Activated CD8-positive, alpha-beta T cell treated with anti-CD3 and anti-CD28 coated beads for 36 hours (primary cell): ENCODE results near the gene DENND10. TPM values are rescaled to one million over a fixed set of nuclear protein-coding genes. Genes with fewer than 3 reads are reported as not detected.

Experiments used
- ATAC-seq: fragments of 200-7000 bp; cut with Tn5 transposase; one replicate; pipeline ENCODE4 v1.10.0; 2021; ENCODE audit warnings: mild to moderate bottlenecking, moderate library complexity
- CTCF ChIA-PET: fragments of 350-600 bp; sonication (Branson Sonifier 250); formaldehyde crosslinking; loops from one replicate; lab custom pipeline; 2021; ENCODE audit warnings: antibody characterized with exemption; lab: Charles Lee
- POLR2A ChIA-PET: fragments of 350-600 bp; sonication (Branson Sonifier 250); formaldehyde crosslinking; loops from one replicate; lab custom pipeline; 2021; ENCODE audit warnings: antibody characterized with exemption; lab: Charles Lee
- DNase-seq: peaks from one replicate; pipeline ENCODE4 v3.0.0-alpha.2; 2020
- H3K27ac Mint-ChIP-seq: one replicate; pipeline ENCODE4 v1.8.0; 2021; ENCODE audit warnings: mild to moderate bottlenecking, mixed read lengths
- H3K27me3 Mint-ChIP-seq: one replicate; pipeline ENCODE4 v1.8.0; 2021; ENCODE audit warnings: mixed read lengths
- H3K36me3 Mint-ChIP-seq: one replicate; pipeline ENCODE4 v1.8.0; 2021; ENCODE audit warnings: low read depth, mixed read lengths
- H3K4me1 Mint-ChIP-seq: one replicate; pipeline ENCODE4 v1.8.0; 2021; ENCODE audit warnings: low read depth, mixed read lengths
- H3K4me3 Mint-ChIP-seq: one replicate; pipeline ENCODE4 v1.8.0; 2021; ENCODE audit warnings: mild to moderate bottlenecking, moderate library complexity, mixed read lengths
- H3K9me3 Mint-ChIP-seq: one replicate; pipeline ENCODE4 v1.8.0; 2021; ENCODE audit warnings: mixed read lengths
- intact Hi-C: fragments of 100-400 bp; cut with micrococcal nuclease; formaldehyde crosslinking; loops from one replicate; pipeline ENCODE4 v1.10.0; 2022
- total RNA-seq, 2 experiments: library from RNA; stranded (reverse); gene quantifications; one replicate each; pipeline ENCODE4 v1.2.3, GENCODE V29; 2021
- TF ChIP-seq, protein P1 (sequence below): fragments of 200-600 bp; IDR thresholded peaks from one replicate; pipeline ENCODE4 v1.8.0; 2022; ENCODE audit warnings: antibody characterized with exemption, mild to moderate bottlenecking

Gene DENND10
- total RNA-seq, 2 experiments from 2014 or later = 16.9 to 18.6 TPM

DNA sequence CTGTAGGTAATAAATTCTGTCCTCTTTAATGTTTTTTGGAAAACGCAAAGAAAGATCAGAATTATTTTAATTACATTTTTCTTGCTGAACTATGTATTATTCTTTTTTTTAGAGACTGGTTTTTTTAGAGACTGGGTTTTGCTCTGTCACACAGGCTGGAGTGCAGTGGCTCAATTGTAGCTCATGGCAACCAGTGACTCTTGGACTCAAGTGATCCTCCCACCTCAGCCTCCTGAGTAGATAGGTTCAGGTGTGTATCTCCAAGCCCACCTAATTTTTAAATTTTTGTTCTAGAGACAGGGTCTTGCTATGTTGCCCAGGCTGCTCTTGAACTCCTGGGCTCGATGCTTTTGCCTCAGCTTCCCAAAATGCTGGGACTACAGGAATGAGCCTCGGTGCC, 5.3 kb upstream of the DENND10 start:
- no peaks in the 10 kb centered on the region for H3K27me3 Mint-ChIP-seq
- H3K4me3 Mint-ChIP-seq = no peak overlapping the region
- H3K9me3 Mint-ChIP-seq = no peaks in the 10 kb centered on the region
- POLR2A ChIA-PET = interaction anchor here (0.9 to 1.4 kb wide), 2 partner anchors 11 to 19 kb away, joined by 3 read pairs; no protein-coding TSS in a partner anchor
- peaks cover 15% of the 10 kb centered on the region for H3K4me1 Mint-ChIP-seq
- TF ChIP-seq, protein P1, sequence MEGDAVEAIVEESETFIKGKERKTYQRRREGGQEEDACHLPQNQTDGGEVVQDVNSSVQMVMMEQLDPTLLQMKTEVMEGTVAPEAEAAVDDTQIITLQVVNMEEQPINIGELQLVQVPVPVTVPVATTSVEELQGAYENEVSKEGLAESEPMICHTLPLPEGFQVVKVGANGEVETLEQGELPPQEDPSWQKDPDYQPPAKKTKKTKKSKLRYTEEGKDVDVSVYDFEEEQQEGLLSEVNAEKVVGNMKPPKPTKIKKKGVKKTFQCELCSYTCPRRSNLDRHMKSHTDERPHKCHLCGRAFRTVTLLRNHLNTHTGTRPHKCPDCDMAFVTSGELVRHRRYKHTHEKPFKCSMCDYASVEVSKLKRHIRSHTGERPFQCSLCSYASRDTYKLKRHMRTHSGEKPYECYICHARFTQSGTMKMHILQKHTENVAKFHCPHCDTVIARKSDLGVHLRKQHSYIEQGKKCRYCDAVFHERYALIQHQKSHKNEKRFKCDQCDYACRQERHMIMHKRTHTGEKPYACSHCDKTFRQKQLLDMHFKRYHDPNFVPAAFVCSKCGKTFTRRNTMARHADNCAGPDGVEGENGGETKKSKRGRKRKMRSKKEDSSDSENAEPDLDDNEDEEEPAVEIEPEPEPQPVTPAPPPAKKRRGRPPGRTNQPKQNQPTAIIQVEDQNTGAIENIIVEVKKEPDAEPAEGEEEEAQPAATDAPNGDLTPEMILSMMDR = no peak
- intact Hi-C loops = no loop called here
- ATAC-seq (no peak), DNase-seq (no peak)
- no peaks in the 10 kb centered on the region for H3K36me3 Mint-ChIP-seq
- CTCF ChIA-PET = no interaction called here
- H3K27ac Mint-ChIP-seq = no peak overlapping the region

DNA sequence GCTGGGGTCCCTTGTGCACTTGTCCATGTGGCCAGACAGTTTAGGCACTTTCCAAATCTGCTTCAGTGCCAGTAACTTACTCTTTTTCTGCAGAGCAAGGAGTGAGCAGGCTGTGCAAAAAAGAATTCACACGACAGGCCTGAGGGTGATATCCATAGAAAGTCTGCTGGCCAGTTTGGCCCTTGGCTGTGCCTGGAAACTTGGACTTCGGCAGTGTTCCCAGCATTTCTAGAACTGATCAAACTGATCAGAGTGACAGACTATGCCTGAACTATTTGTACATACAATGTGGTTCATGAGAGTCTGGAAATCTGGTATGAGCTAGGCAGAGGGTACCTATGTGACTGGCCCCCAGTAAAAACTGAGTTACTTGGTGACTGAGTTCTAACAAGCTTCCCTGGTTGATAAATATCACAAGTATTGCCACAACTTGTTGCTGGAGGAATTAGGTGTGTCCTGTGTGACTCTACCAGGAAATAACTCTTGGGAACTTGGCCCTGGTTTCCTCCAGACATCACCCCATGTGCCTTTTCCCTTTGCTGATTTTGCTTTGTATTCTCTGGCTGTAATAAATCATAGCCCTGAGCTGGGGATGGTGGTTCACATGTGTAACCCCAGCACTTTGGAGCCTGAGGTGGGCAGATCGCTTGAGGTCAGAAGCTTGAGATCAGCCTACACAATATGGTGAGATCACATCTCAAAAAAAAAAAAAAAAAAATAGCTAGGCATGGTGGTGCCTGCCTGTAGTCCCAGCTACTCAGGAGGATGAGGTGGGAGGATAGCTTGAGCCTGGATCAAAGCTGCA, 3.3 kb upstream of the DENND10 start:
- no peak for DNase-seq
- Mint-ChIP-seq H3K4me3 (no peak overlapping the region), H3K27me3 (no peaks in the 10 kb centered on the region), H3K27ac (peak overlapping the region; percentile 61), H3K4me1 (peaks cover 17% of the 10 kb centered on the region), H3K36me3 (no peaks in the 10 kb centered on the region), H3K9me3 (no peaks in the 10 kb centered on the region)
- no peak for ATAC-seq
- intact Hi-C loops = no loop called here
- TF ChIP-seq, protein P1 = no peak
- ChIA-PET CTCF (interaction anchor here (0.8 to 1.6 kb wide), 3 partner anchors 12 to 31 kb away, joined by 3 read pairs; no protein-coding TSS in a partner anchor), POLR2A (interaction anchor here (1.8 kb wide), 1 partner anchor 19 kb away, joined by 11 read pairs; the partner anchor contains the start of gene EIF3A)

DNA sequence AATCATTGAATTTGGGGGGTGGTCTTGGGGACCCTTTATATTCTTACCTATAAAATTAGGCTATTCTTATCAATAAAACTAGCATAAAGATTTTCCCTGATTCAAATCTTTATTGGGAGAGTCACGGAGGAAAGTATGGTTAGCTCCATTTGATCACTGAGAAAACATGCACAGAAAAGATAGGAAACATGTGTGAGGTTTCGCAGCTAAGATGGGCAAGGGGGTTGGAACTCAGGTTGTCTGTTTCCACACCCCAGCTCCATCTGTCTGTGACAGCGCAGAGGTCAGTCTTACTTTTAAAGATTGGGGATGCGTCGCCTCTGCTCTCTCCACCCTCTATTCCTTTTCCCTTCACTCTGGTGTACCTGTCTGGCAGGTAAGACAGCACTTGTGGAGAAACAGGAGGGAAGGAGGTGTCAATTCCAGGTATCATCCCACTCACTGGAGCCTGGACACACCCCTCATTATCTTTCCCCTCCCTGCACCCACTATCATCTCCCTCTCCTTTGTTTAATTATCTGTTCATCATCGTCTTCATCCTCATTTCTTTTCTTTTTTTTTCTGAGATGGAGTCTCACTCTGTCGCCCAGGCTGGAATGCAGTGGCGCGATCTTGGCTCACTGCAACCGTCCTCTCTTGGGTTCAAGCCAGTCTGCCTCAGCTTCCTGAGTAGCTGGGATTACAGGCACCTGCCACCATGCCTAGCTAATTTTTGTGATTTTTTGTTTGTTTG, 2.4 kb upstream of the DENND10 start:
- ATAC-seq (no peak), DNase-seq (no peak)
- TF ChIP-seq, protein P1 = no peak
- intact Hi-C loops = no loop called here
- Mint-ChIP-seq H3K4me1 (peaks cover 11% of the 10 kb centered on the region), H3K27ac (no peak overlapping the region), H3K36me3 (no peaks in the 10 kb centered on the region), H3K27me3 (no peaks in the 10 kb centered on the region), H3K9me3 (no peaks in the 10 kb centered on the region), H3K4me3 (no peak overlapping the region)
- ChIA-PET CTCF (interaction anchor here (0.8 to 1.6 kb wide), 3 partner anchors 11 to 30 kb away, joined by 3 read pairs; no protein-coding TSS in a partner anchor), POLR2A (interaction anchor here (1.8 kb wide), 1 partner anchor 20 kb away, joined by 11 read pairs; the partner anchor contains the start of gene EIF3A)

DNA sequence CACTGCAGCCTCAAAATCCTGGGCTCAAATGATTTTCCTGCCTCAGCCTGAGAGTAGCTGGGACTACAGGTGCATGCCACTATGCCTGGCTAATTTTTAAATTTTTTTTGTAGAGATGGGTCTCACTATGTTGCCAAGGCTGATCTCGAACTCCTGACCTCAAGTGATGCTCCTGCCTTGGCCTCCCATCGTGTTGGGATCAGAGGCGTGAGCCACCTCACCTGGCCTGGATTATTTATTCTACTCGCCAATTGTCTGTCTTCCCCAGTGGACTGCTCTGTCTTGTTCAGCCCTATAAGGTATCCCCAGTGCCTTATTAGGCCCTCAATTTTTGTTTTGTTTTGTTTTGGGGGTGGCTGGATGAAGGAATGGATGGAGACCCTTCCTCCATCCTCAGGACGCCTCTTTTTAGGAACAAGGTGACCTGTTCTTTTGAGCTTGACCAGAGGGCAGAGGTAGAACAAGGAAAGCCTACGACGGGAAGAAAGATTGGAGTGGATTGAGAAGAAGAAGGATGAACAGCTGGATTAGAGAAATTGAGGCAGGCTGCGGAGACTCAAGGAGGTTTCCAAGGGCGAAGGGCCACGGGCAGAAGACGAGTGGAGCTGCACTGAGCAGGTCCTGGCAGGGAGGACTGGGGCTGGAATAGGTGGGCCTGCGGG, 541 bp upstream of the DENND10 start:
- no peak for ATAC-seq
- Mint-ChIP-seq H3K27me3 (no peaks in the 10 kb centered on the region), H3K27ac (no peak overlapping the region), H3K9me3 (no peaks in the 10 kb centered on the region), H3K4me3 (peak overlapping the region; percentile 57), H3K36me3 (peaks cover 6% of the 10 kb centered on the region), H3K4me1 (peaks cover 11% of the 10 kb centered on the region)
- TF ChIP-seq, protein P1 = no peak
- intact Hi-C loops = no loop called here
- CTCF ChIA-PET = interaction anchor here (3.0 kb wide), 1 partner anchor 28 kb away, joined by 11 read pairs; no protein-coding TSS in a partner anchor
- POLR2A ChIA-PET = interaction anchor here (0.8 to 3.2 kb wide), 3 partner anchors 12 to 28 kb away, joined by 3 to 14 read pairs (median 8); no protein-coding TSS in a partner anchor
- DNase-seq = no peak
